Neural progenitor cell (in vitro differentiated cells): ENCODE data around the gene PSME3IP1. TPM values are rescaled to one million over a fixed set of nuclear protein-coding genes. Genes with fewer than 3 reads are reported as not detected.

Source experiments
- DNase-seq: peaks from one replicate; pipeline ENCODE4 v3.0.0-alpha.2; 2016; ENCODE audit warnings: low spot score
- H2AFZ ChIP-seq: fragments of 200-600 bp; sonication (generic); replicated peaks from 2 replicates; pipeline ENCODE4 v1.6.1; 2016; ENCODE audit warnings: antibody characterized with exemption
- H3F3A ChIP-seq: fragments of 200-600 bp; sonication (generic); 2 replicates; pipeline ENCODE4 v1.6.1; 2016; ENCODE audit warnings: antibody characterized with exemption, low read depth
- H3K27ac ChIP-seq: fragments of 200-600 bp; sonication (generic); 2 replicates; pipeline ENCODE4 v1.5.1; 2016; ENCODE audit warnings: mild to moderate bottlenecking
- H3K27me3 ChIP-seq: fragments of 200-600 bp; sonication (generic); 2 replicates; pipeline ENCODE4 v1.6.1; 2016; ENCODE audit warnings: mild to moderate bottlenecking, moderate library complexity
- H3K36me3 ChIP-seq: fragments of 200-600 bp; sonication (generic); 2 replicates; pipeline ENCODE4 v1.5.1; 2016
- H3K4me1 ChIP-seq: fragments of 200-600 bp; sonication (generic); 2 replicates; pipeline ENCODE4 v1.6.1; 2016; ENCODE audit warnings: mixed run types
- H3K4me2 ChIP-seq: fragments of 200-600 bp; sonication (generic); 2 replicates; pipeline ENCODE4 v1.6.1; 2016
- H3K4me3 ChIP-seq: fragments of 200-600 bp; sonication (generic); 2 replicates; pipeline ENCODE4 v1.5.1; 2016
- H3K79me2 ChIP-seq: fragments of 200-600 bp; sonication (generic); 2 replicates; pipeline ENCODE4 v1.6.1; 2016; ENCODE audit warnings: low read depth
- H3K9ac ChIP-seq: fragments of 200-600 bp; sonication (generic); 2 replicates; pipeline ENCODE4 v1.6.1; 2016
- H3K9me3 ChIP-seq: fragments of 200-600 bp; sonication (generic); 2 replicates; pipeline ENCODE4 v1.5.1; 2016; ENCODE audit warnings: low read depth
- H4K20me1 ChIP-seq: fragments of 200-600 bp; sonication (generic); 2 replicates; pipeline ENCODE4 v1.6.1; 2016; ENCODE audit warnings: low read depth
- H3K27ac Mint-ChIP-seq: 3 replicates; pipeline ENCODE4 v1.8.0; 2021; ENCODE audit warnings: mixed read lengths
- H3K27me3 Mint-ChIP-seq: 2 replicates; pipeline ENCODE4 v1.8.0; 2022; ENCODE audit warnings: low read depth, mild to moderate bottlenecking, inconsistent platforms, moderate library complexity, mixed read lengths; ENCODE audit not compliant: insufficient read depth
- H3K36me3 Mint-ChIP-seq: 3 replicates; pipeline ENCODE4 v1.8.0; 2021; ENCODE audit warnings: mixed read lengths
- H3K4me1 Mint-ChIP-seq: 3 replicates; pipeline ENCODE4 v1.8.0; 2021; ENCODE audit warnings: mixed read lengths
- H3K4me3 Mint-ChIP-seq: 3 replicates; pipeline ENCODE4 v1.8.0; 2021; ENCODE audit warnings: mild to moderate bottlenecking, moderate library complexity, mixed read lengths
- H3K9me3 Mint-ChIP-seq: 3 replicates; pipeline ENCODE4 v1.8.0; 2020; ENCODE audit warnings: mixed read lengths
- EZH2 ChIP-seq: fragments of 200-600 bp; sonication (generic); IDR thresholded peaks from 2 replicates; pipeline ENCODE4 v1.6.1; 2017; ENCODE audit warnings: antibody characterized with exemption, mild to moderate bottlenecking, moderate library complexity
- EZH2phosphoT487 ChIP-seq: fragments of 200-600 bp; sonication (generic); IDR thresholded peaks from 2 replicates; pipeline ENCODE4 v1.6.1; 2017; ENCODE audit warnings: antibody characterized with exemption
- total RNA-seq: library from RNA; depleted of rRNA; stranded (reverse); fragments of >200 nt; gene quantifications from 2 replicates; pipeline ENCODE4 v1.2.3, GENCODE V29; 2015; ENCODE audit warnings: low replicate concordance
- TF ChIP-seq, protein P1 (sequence below): fragments of 200-600 bp; sonication (generic); IDR thresholded peaks from 2 replicates; pipeline ENCODE4 v1.5.1; 2017; ENCODE audit warnings: antibody characterized with exemption, mild to moderate bottlenecking

Gene PSME3IP1
- total RNA-seq, 1 donor from 2014 or later: 184 TPM

DNA sequence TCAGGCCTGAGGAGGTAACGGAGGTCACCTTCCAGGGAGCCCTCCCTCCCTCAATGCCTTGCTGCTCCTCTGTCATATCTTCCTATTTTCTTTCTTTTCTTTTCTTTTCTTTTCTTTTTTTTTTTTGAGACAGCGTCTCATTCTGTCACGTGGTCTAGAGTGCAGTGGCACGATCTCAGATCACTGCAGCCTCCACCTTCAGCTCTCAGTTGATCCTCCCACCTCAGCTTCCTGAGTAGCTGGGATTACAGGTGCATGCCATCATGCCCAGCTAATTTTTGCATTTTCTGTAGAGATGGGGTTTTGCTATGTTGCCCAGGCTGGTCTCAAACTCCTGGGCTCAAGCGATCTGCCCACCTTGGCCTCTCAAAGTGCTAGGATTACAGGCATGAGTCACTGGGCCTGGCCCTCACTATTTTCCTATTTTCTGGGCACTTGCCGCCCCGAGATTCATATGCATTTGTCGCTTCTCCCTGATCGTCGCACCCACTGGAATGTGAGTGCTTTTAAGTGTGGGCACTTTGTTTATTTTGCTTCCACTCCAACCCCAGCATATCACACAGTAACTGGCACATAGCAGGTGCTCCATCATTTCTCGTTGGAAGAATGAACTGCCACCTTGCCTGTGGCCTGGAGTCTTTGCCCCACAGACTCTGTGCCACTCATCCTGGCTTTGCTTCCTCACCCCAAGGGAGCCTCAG, 61.7 kb downstream of the PSME3IP1 start:
- no peaks in the 10 kb centered on the region for H3K79me2 ChIP-seq
- no peaks in the 10 kb centered on the region for H3K36me3 ChIP-seq
- Mint-ChIP-seq H3K27me3 (peaks cover 6% of the 10 kb centered on the region), H3K27ac (peak overlapping the region; percentile 87), H3K36me3 (peaks cover 16% of the 10 kb centered on the region), H3K4me1 (peaks cover 19% of the 10 kb centered on the region), H3K9me3 (no peaks in the 10 kb centered on the region), H3K4me3 (no peak overlapping the region)
- peaks cover 5% of the 10 kb centered on the region for H3K4me1 ChIP-seq
- no peaks in the 10 kb centered on the region for H3K27me3 ChIP-seq
- H3K27ac ChIP-seq: no peak overlapping the region
- DNase-seq: no peak
- no peak overlapping the region for H3K4me3 ChIP-seq
- no peak overlapping the region for H3K9ac ChIP-seq
- no peaks in the 10 kb centered on the region for H3F3A ChIP-seq
- no peaks in the 10 kb centered on the region for H4K20me1 ChIP-seq
- H3K9me3 ChIP-seq: no peaks in the 10 kb centered on the region
- H2AFZ ChIP-seq: no peak overlapping the region
- no peak for TF ChIP-seq EZH2phosphoT487
- TF ChIP-seq EZH2: no peak
- TF ChIP-seq, protein P1, sequence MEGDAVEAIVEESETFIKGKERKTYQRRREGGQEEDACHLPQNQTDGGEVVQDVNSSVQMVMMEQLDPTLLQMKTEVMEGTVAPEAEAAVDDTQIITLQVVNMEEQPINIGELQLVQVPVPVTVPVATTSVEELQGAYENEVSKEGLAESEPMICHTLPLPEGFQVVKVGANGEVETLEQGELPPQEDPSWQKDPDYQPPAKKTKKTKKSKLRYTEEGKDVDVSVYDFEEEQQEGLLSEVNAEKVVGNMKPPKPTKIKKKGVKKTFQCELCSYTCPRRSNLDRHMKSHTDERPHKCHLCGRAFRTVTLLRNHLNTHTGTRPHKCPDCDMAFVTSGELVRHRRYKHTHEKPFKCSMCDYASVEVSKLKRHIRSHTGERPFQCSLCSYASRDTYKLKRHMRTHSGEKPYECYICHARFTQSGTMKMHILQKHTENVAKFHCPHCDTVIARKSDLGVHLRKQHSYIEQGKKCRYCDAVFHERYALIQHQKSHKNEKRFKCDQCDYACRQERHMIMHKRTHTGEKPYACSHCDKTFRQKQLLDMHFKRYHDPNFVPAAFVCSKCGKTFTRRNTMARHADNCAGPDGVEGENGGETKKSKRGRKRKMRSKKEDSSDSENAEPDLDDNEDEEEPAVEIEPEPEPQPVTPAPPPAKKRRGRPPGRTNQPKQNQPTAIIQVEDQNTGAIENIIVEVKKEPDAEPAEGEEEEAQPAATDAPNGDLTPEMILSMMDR: no peak
- H3K4me2 ChIP-seq: no peak overlapping the region

DNA sequence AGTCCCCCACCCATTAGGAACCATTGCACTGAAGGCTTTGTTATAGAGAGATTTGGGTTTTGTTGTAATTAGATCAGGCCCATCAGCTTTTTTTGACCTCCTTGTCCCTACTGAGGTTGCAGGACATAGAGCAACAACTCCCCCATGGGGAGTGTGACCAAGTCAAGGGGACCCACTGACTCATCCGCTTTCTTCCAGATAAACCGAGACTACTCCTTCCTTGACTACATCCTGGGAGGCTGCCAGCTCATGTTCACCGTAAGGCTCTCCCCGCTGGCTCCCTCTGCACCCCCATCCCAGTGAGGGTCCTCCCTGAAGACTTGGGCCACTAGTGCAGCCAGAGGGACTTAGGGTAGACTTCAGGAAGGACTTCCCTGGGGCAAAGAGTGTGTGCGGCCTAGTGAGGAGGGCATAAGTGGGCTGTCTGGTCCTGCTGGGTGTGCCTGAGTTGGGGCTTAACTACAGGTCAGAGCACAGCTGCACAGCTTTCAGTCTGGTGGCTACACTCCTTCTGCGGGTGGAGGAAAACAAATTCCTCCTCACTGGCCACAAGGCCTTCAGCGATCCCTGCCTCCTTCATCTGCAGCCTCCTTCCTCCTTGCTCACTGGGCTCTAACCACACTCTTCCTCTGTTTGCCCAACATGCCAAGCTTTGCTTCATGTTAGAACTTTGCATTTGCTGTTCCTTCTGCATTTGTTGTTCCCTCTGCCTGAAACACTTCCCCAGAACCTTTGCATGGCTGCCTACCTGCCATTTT, 62.4 kb downstream of the PSME3IP1 start:
- TF ChIP-seq, protein P1: no peak
- TF ChIP-seq EZH2: no peak
- no peak for TF ChIP-seq EZH2phosphoT487

DNA sequence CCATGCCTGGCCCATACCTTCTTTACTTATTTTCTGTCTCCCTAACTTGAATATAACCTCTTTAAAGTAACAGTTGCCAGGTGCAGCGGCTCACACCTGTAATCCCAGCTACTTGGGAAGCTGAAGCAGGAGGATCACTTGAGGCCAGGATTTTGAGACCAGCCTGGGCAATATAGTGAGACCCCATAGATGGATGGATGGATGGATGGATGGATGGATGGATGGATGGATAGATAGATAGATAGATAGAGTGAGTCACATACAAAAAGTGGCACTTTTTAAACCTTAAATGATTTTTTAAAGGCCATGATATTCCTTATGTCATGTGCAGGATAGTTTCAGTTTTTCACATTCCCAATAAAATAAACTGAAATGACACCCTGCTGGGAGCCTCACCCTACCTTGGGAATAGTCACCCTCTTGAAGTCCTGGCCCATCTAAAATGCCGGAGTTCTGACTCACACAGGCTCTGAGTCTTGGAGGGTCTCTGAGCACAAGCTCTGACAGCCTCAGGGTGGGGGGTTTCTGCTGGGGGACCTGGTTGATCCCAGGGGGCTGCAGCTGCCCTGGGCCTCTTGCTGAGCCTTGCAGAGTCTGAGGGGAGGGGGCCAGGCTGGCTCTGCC, 67.3 kb downstream of the PSME3IP1 start:
- Mint-ChIP-seq H3K4me1 (peaks cover 37% of the 10 kb centered on the region), H3K9me3 (no peaks in the 10 kb centered on the region), H3K36me3 (peaks cover 13% of the 10 kb centered on the region), H3K4me3 (no peak overlapping the region), H3K27ac (no peak overlapping the region), H3K27me3 (peaks cover 8% of the 10 kb centered on the region)
- no peak for DNase-seq
- Histone ChIP-seq H3K79me2 (no peaks in the 10 kb centered on the region), H3K27ac (no peak overlapping the region), H4K20me1 (no peaks in the 10 kb centered on the region), H3F3A (peaks cover 17% of the 10 kb centered on the region), H3K9ac (no peak overlapping the region), H3K27me3 (no peaks in the 10 kb centered on the region), H3K4me2 (no peak overlapping the region), H2AFZ (no peak overlapping the region), H3K4me1 (peaks cover 16% of the 10 kb centered on the region), H3K9me3 (no peaks in the 10 kb centered on the region), H3K4me3 (no peak overlapping the region), H3K36me3 (no peaks in the 10 kb centered on the region)
- TF ChIP-seq EZH2phosphoT487: no peak
- no peak for TF ChIP-seq EZH2
- TF ChIP-seq, protein P1: no peak

More for the DNA sequence above, 62.4 kb downstream of the PSME3IP1 start:
- DNase-seq: no peak
- H3K9me3 ChIP-seq: no peaks in the 10 kb centered on the region
- no peak overlapping the region for H3K9ac ChIP-seq
- Mint-ChIP-seq H3K27me3 (peaks cover 6% of the 10 kb centered on the region), H3K36me3 (peaks cover 12% of the 10 kb centered on the region), H3K27ac (peak overlapping the region; percentile 87), H3K9me3 (no peaks in the 10 kb centered on the region), H3K4me1 (peaks cover 19% of the 10 kb centered on the region), H3K4me3 (no peak overlapping the region)
- no peaks in the 10 kb centered on the region for H4K20me1 ChIP-seq
- H2AFZ ChIP-seq: no peak overlapping the region
- H3K27ac ChIP-seq: no peak overlapping the region
- H3K4me2 ChIP-seq: no peak overlapping the region
- no peak overlapping the region for H3K4me3 ChIP-seq
- H3K36me3 ChIP-seq: no peaks in the 10 kb centered on the region
- H3F3A ChIP-seq: no peaks in the 10 kb centered on the region
- peaks cover 5% of the 10 kb centered on the region for H3K4me1 ChIP-seq
- H3K79me2 ChIP-seq: no peaks in the 10 kb centered on the region
- no peaks in the 10 kb centered on the region for H3K27me3 ChIP-seq
